GM12874 (cell line): ENCODE data around the gene HIPK2.

Source experiments
- CTCF ChIP-seq: IDR thresholded peaks from 2 replicates; pipeline ENCODE4 v1.5.1; 2011; ENCODE audit warnings: low read depth, mild to moderate bottlenecking, control low read depth, low read length, moderate library complexity; ENCODE audit not compliant: insufficient read depth

The HIPK2 gene

GRCh38 chr7:139536152-139536551, 241.6 kb downstream of the HIPK2 start:
- no peak for TF ChIP-seq CTCF

- no peak for TF ChIP-seq CTCF
These were observed 242.7 kb downstream of the HIPK2 start for GRCh38 chr7:139534966-139535651.

- TF ChIP-seq CTCF: no peak
These were observed 243.7 kb downstream of the HIPK2 start for GRCh38 chr7:139534096-139534495.

GRCh38 chr7:139532636-139533155, 245.1 kb downstream of the HIPK2 start:
- TF ChIP-seq CTCF: no peak

- TF ChIP-seq CTCF: no peak
These were observed 246.7 kb downstream of the HIPK2 start for GRCh38 chr7:139531094-139531493.

GRCh38 chr7:139526578-139527544, 250.9 kb downstream of the HIPK2 start:
- no peak for TF ChIP-seq CTCF

- no peak for TF ChIP-seq CTCF
These were observed 252.0 kb downstream of the HIPK2 start for GRCh38 chr7:139525750-139526149.
